ENCODE results near the gene TSPAN32.
"Not testable (repeated sequence)": the region's sequence is repeated elsewhere in the genome, so short reads cannot be mapped to it uniquely, and the experiment has no call there.

The TSPAN32 gene

GRCh38 chr11:2267306-2267850 lies 34.4 kb upstream of the TSPAN32 start:
- FAIRE-seq = no peak

GRCh38 chr11:2267851-2268728 lies 33.7 kb upstream of the TSPAN32 start:
- no peak for FAIRE-seq

- FAIRE-seq = no peak
Measured at GRCh38 chr11:2268729-2269600, 32.8 kb upstream of the TSPAN32 start.

DNA sequence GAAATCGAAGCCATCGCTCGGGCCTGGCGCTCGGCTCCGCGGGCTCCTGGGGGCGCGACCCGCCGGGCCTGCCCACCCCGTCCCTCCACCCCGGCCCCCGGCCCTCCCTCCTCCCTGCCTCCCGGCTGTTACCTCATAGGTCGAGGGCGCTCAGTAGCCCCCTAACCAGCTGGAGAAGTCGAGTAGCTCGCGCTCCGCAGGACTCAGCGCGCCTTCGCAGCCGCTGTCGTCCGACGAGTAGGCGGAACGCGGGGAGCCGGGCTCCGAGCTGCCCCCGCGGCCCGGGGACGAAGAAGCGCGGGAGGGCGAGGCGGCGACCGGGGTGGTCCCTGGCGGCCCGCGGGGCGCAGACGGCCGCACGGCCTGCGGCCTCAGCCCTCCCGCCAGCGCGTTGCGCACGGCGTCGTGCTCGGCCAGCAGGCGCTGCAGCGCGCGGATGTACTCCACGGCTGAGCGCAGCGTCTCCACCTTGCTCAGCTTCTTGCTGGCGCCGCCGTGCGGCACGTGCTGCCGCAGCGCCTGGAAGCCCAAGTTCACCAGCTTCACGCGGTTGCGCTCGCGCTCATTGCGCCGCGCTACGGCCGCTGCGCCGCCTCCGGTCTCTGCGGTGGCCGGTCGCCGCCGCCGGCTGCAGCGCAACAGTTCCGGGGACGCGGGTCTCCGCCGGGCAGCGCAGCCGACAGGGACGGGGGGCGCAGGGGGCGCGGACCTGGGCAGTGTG lies 32.1 kb upstream of the TSPAN32 start:
- no peak for FAIRE-seq

- FAIRE-seq = no peak
Measured at GRCh38 chr11:2270322-2271076, 31.3 kb upstream of the TSPAN32 start, which contains the start of gene ASCL2. Gene ASCL2, minus strand, starts transcription at chr11:2270588. Its CDS starts 256 bp downstream, at chr11:2270332.

- no peak for FAIRE-seq
Measured at GRCh38 chr11:2271077-2271326, 30.8 kb upstream of the TSPAN32 start.

DNA sequence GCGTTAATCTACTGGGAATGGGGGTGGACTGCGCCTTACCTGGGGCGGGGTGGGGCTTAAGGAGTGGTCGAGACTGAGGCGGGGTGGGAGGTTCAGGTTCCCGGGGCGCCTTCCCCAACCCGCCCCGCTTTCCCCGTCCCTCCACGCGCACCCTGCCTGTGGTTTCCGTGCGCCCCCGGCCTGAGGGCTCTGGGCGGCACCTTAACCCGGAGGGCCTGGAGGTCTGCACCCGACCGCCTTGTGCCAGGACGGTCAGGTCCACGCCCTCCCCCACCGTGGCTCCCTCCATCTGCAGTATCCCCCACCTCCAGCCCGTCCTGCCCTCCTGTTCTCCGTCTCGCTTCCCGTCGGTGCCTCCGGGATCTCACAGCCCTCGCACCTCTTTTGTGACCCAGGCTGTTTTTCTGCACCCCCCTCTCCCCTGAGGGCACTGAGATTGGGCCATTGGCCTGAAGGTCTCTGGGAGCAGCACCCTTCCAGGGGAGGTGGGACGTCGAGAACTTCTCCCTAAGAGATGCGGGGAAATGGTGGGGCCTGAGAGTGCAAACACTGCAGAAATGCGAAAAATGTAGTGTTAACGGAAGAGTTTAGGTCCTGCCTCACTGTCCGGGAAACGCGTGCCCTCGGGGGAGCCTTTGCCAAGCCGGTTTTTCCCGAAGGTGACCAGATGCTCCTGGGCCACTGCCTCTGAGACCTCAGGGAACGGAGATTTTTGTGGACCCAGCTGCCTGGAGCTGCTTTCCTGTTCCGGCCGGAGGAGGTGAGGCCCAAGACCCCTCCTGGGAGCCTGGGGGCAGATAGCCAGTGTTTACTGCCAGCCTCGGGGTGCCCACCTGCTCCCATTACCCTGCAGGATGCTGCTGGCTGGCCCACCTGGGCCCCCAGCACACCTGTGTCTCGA lies 30.2 kb upstream of the TSPAN32 start:
- FAIRE-seq = no peak

GRCh38 chr11:2272228-2272945 lies 29.4 kb upstream of the TSPAN32 start:
- FAIRE-seq = no peak

DNA sequence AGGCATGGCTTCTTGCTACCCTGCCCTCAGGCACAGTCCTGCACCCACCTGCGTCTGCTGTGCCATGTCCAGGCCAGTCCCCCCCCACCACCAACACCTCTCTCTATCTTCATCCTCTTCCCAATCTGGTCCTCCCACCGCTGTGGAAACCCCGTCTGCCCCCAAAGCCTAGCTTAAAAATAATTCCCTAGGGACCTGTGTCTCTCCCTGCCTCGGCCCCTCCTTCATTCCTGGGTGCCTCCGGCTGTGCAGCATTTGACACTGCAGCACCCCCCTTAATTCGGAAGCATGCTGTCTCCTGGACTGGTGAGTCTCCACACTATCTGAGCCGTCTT lies 28.9 kb upstream of the TSPAN32 start:
- FAIRE-seq = no peak

DNA sequence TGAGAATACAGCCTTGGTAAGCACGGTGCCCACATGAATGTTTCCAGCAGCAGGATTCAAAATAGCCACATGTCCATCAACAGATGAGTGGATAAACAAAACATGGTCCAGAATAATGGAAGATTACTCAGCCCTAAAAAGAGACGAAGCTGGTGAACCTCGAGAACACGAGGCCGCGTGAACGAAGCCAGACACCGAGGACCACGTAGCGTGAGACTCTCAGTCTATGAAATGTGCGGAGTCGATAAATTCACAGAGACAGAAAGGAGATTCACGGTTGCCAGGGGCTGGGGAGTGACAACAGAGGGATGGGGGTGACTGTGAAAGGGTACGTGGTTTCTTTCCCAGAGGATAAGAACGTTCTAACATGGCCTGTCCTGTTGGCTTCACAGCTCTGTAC lies 28.5 kb upstream of the TSPAN32 start:
- no peak for FAIRE-seq

DNA sequence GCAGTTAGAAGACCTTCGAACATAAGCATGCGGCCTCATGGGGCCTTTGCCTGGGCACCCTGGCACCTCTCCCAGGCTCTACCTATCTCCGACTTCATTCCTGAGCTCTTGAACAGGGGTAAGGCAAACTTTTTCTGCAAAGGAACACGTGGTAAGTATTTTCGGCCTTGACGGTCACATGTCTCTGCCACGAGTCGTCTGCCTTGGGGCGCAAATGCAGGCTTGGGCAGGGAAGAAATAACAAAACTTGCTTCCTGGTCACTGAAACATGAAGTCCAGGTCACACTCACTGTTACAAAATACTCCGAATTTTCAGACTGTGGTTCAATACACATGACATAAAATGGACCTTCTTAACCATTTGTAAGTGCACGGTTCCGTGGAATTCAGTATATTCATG lies 28.0 kb upstream of the TSPAN32 start:
- FAIRE-seq = no peak

DNA sequence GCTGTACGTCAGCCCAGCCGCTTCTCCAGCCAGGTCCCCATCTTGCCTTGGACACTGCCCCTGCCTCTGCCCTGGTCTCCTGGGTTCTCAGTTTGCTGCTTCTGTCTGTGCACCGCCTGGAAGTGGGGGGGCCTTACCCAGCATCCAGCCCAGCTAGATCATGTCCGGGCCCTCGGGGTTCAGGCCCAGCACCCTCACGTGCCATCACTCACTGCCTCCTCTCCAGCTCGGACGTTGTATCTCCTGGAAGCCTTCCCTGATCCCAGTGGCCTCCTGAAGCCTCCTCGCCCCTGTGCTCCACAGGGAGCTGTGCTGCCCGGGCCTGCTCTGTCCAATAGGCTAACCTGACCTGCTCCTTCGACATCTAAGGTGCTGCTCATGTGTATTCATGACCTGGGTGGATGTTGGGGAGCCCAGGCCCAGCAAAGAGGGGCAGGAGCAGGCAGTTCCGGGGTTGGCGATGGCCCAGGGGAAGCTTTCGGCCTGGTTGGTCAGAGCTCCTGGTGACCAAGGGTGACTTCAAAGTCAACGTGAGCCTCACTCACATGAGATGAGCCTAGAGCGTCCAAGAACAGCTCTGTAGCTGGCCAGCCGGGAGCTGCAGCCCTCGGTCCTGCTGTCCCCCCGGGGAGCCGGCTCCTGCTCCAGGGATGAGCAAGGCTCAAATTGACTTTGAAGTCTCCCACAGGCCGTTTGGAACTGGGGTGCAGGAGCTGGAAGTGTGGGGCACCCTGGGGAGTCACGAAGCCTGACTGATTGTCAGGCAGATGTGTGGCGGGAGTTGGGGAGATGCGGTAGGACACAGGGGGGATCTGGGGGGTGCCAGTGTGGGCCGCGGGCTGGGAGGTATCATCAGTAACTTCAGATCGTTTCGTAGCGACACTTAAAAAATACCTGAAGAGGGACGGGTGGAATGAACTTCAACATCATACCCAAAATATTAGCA lies 26.2 kb upstream of the TSPAN32 start:
- no peak for FAIRE-seq

DNA sequence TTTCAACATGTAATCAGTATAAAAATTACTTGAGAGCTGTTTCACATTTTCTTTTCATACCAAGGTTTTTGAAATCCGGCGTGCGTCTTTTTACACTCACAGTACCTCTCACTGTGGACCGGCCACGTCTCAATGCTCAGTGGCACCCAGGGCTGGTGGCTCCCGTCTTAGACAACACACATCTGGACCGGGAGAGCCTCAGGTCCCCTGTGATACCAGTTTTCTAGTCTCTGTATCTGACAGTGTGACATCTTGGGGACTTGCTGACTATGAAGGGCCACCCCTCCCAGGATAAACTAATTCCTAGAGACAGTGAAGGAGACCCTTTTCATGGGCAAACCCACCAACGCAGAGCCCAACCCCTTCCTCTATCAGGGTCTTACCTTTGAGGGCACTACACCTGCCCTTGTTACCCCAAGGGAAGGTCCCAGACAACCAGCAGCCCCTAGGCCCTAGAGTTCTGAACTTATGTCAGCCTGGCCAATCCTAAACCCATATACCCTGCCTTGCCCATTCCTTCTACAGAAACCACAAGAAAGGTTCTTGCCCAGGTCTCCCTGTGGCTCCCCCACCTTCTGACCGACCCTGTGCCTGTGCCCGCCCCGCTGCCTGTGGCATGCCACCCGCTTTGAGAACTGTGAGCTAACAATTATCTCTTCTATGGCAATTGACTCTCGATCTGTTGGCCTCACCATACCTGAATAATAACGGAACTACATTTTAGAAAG lies 25.4 kb upstream of the TSPAN32 start:
- FAIRE-seq = no peak

- no peak for FAIRE-seq
Measured at GRCh38 chr11:2277008-2277346, 24.8 kb upstream of the TSPAN32 start.

GRCh38 chr11:2277933-2278523 lies 23.8 kb upstream of the TSPAN32 start:
- no peak for FAIRE-seq

- no peak for FAIRE-seq
Measured at GRCh38 chr11:2280208-2280607, 21.6 kb upstream of the TSPAN32 start.

GRCh38 chr11:2286350-2286749 lies 15.5 kb upstream of the TSPAN32 start:
- FAIRE-seq = not testable (repeated sequence)

DNA sequence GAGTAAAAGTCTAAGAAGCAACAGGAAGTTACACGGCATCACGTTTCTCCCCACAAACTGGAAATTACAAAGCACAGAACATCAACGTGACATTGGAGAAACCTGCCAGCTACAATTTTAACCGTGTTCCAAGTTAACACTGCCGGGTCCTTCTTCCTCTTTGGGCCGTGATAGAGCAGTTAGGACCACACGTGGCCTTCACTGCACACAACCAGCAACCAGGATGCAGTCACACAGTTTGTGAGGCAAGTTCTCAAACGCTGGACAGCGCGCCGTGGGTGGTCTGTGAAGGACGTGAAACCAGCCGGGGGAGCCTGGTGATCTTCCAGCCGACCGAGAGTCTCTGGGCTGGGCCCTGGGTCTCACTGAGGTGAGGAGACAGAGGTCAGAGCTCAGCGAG lies 14.7 kb upstream of the TSPAN32 start:
- FAIRE-seq = no peak

GRCh38 chr11:2289350-2289749 lies 12.5 kb upstream of the TSPAN32 start:
- no peak for FAIRE-seq
